ENCODE measurements around the gene GPR137. TPM values are rescaled to one million over a fixed set of nuclear protein-coding genes. Genes with fewer than 3 reads are reported as not detected.
A peak's percentile ranks its signal among the peaks of the same experiment; 100 is the strongest.

Gene GPR137
- polyA plus RNA-seq (2012; ENCODE audit: insufficient read length, low read depth) = 47.8 TPM

- TF ChIP-seq SIN3A (IDR thresholded peaks at IDR 0.05; ENCODE audit: borderline replicate concordance, insufficient read depth, low read length) = no peak
- no peak for TF ChIP-seq POLR2AphosphoS5 (IDR thresholded peaks at IDR 0.05; ENCODE audit: low read depth, low read length)
- peak; percentile 37; the same call in 1 of the 2 replicates for TF ChIP-seq TAF1 (IDR thresholded peaks at IDR 0.05; ENCODE audit: borderline replicate concordance, insufficient read depth, low read length)
- peak; percentile 31 for TF ChIP-seq FOXP2 (optimal IDR thresholded peaks at IDR 0.05; ENCODE audit: borderline replicate concordance, extremely low read depth, extremely low read length, insufficient read depth)
- TF ChIP-seq, protein P1, sequence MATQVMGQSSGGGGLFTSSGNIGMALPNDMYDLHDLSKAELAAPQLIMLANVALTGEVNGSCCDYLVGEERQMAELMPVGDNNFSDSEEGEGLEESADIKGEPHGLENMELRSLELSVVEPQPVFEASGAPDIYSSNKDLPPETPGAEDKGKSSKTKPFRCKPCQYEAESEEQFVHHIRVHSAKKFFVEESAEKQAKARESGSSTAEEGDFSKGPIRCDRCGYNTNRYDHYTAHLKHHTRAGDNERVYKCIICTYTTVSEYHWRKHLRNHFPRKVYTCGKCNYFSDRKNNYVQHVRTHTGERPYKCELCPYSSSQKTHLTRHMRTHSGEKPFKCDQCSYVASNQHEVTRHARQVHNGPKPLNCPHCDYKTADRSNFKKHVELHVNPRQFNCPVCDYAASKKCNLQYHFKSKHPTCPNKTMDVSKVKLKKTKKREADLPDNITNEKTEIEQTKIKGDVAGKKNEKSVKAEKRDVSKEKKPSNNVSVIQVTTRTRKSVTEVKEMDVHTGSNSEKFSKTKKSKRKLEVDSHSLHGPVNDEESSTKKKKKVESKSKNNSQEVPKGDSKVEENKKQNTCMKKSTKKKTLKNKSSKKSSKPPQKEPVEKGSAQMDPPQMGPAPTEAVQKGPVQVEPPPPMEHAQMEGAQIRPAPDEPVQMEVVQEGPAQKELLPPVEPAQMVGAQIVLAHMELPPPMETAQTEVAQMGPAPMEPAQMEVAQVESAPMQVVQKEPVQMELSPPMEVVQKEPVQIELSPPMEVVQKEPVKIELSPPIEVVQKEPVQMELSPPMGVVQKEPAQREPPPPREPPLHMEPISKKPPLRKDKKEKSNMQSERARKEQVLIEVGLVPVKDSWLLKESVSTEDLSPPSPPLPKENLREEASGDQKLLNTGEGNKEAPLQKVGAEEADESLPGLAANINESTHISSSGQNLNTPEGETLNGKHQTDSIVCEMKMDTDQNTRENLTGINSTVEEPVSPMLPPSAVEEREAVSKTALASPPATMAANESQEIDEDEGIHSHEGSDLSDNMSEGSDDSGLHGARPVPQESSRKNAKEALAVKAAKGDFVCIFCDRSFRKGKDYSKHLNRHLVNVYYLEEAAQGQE (IDR thresholded peaks at IDR 0.05; ENCODE audit: insufficient read depth in 1 of 2, low read depth in 2 of 2, low read length in 2 of 2) = no peak
These were observed at the start of gene GPR137 for GRCh38 chr11:64284962-64285884. GPR137 (plus strand) TSS chr11:64285848; CDS start chr11:64286525, 677 bp downstream.

GRCh38 chr11:64237484-64237951, 48.1 kb upstream of the GPR137 start:
- TF ChIP-seq POLR2AphosphoS5 (IDR thresholded peaks at IDR 0.05; ENCODE audit: low read depth, low read length) = no peak
- TF ChIP-seq SIN3A (IDR thresholded peaks at IDR 0.05; ENCODE audit: borderline replicate concordance, insufficient read depth, low read length) = no peak
- TF ChIP-seq, protein P1 (IDR thresholded peaks at IDR 0.05; ENCODE audit: insufficient read depth in 1 of 2, low read depth in 2 of 2, low read length in 2 of 2) = no peak
- TF ChIP-seq TAF1 (IDR thresholded peaks at IDR 0.05; ENCODE audit: borderline replicate concordance, insufficient read depth, low read length) = no peak
- TF ChIP-seq FOXP2 (optimal IDR thresholded peaks at IDR 0.05; ENCODE audit: borderline replicate concordance, extremely low read depth, extremely low read length, insufficient read depth) = no peak

DNA sequence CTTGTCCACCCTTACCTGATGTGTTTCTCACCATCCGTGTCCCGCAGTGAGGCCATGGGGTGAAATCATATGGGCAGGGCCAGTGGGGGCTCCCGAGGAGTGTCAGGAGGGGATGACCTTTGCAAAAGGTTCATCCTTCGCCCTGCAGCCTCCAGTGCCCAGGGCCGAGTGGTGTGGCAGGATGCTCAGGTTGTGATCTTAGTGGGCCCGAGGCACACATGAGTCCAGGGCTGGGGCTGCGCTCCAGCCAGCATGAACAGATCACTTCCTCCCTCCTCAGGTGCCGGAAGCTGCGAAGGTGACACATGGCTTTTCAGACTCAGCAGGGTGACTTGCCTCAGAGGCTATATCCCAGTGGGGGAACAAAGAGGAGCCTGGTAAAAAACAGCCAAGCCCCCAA, 47.6 kb upstream of the GPR137 start:
- no peak for TF ChIP-seq FOXP2 (optimal IDR thresholded peaks at IDR 0.05; ENCODE audit: borderline replicate concordance, extremely low read depth, extremely low read length, insufficient read depth)
- TF ChIP-seq SIN3A (IDR thresholded peaks at IDR 0.05; ENCODE audit: borderline replicate concordance, insufficient read depth, low read length) = no peak
- no peak for TF ChIP-seq TAF1 (IDR thresholded peaks at IDR 0.05; ENCODE audit: borderline replicate concordance, insufficient read depth, low read length)
- no peak for TF ChIP-seq POLR2AphosphoS5 (IDR thresholded peaks at IDR 0.05; ENCODE audit: low read depth, low read length)
- TF ChIP-seq, protein P1 (IDR thresholded peaks at IDR 0.05; ENCODE audit: insufficient read depth in 1 of 2, low read depth in 2 of 2, low read length in 2 of 2) = no peak

DNA sequence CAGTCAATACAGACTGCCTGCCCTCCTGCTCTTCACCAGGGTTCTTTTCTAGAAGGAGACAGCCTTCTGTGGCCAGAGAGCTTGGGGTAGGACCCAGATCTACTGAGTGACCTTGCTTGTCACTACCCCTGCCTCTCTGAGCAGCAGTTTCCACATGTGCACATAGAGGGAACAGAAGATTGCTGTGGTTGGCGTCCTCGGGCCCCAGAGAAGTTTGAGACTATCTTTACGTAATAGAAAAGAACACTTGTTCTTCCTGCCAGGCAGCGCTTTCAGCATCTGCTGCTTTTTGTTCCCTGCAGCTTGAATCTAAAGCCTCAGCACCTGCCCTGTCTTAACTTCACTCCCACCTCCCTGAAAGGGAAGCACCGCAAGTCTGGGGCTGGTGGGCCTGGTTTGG, 46.6 kb upstream of the GPR137 start:
- TF ChIP-seq POLR2AphosphoS5 (IDR thresholded peaks at IDR 0.05; ENCODE audit: low read depth, low read length) = no peak
- TF ChIP-seq, protein P1 (IDR thresholded peaks at IDR 0.05; ENCODE audit: insufficient read depth in 1 of 2, low read depth in 2 of 2, low read length in 2 of 2) = no peak
- no peak for TF ChIP-seq TAF1 (IDR thresholded peaks at IDR 0.05; ENCODE audit: borderline replicate concordance, insufficient read depth, low read length)
- TF ChIP-seq SIN3A (IDR thresholded peaks at IDR 0.05; ENCODE audit: borderline replicate concordance, insufficient read depth, low read length) = no peak
- TF ChIP-seq FOXP2 (optimal IDR thresholded peaks at IDR 0.05; ENCODE audit: borderline replicate concordance, extremely low read depth, extremely low read length, insufficient read depth) = no peak
